GM12873 (cell line): ENCODE data around the gene PSMG1.

Experiments used
- CTCF ChIP-seq: IDR thresholded peaks from 2 replicates; pipeline ENCODE4 v1.5.1; 2012; ENCODE audit warnings: low read depth, mild to moderate bottlenecking, moderate library complexity, low read length, control low read depth; ENCODE audit not compliant: insufficient read depth; ENCODE audit errors: missing control alignments

The PSMG1 gene

GRCh38 chr21:39168800-39169199 is 14.5 kb downstream of the PSMG1 start:
- no peak for TF ChIP-seq CTCF

DNA sequence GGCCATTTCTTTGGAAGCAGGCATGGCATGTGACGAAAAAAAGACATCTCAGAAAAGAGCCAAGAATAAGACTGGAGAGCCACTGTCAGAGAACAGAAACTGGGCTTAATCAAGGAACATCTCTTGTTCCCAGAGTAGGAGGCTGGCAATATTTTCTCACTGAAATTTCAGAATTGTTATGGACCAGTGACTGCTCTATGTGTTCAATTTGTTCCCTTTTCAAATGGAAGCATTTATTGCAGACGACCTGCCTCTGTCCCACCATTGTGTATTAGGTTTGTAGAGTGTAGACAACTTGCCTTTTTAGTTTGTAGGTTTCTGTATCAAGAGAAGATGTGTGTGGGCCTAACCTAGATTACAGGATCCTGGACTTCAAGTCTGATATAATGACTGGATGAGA is 18.7 kb downstream of the PSMG1 start:
- no peak for TF ChIP-seq CTCF

- TF ChIP-seq CTCF, result no peak
Observed at GRCh38 chr21:39161064-39161463, 22.2 kb downstream of the PSMG1 start.

- TF ChIP-seq CTCF, result no peak
Observed at GRCh38 chr21:39159342-39160063, 23.7 kb downstream of the PSMG1 start.

DNA sequence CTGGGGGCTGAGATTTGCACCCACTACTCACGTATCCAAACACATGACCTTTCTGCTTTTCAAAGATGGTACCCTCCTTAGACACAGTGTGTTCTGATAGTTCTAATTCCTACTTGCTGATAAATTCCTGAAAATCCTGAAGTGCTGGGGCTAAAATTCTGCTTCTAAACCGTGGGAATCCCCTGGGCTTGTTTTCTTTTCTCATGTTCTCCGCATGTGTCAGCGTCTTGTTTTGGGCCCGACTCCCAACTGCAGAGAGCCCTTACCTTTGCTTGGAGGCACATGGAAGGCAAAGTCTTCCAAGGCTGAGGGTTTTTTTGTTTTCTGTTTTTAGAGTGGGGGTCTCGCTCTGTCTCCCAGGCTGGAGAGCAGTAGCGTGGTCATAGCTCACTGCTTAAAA is 27.2 kb downstream of the PSMG1 start:
- TF ChIP-seq CTCF, result no peak

- no peak for TF ChIP-seq CTCF
Observed at GRCh38 chr21:39155578-39155977, 27.7 kb downstream of the PSMG1 start.

GRCh38 chr21:39153842-39154241 is 29.4 kb downstream of the PSMG1 start:
- TF ChIP-seq CTCF, result no peak
